Activated CD4-positive, alpha-beta T cell treated with anti-CD3 and anti-CD28 coated beads for 24 hours (primary cell): ENCODE data around the gene CEACAM6.
A peak's percentile ranks its signal among the peaks of the same experiment; 100 is the strongest.
"Not testable (repeated sequence)": the region's sequence is repeated elsewhere in the genome, so short reads cannot be mapped to it uniquely, and the experiment has no call there.

Experiments
- DNase-seq, 2 donors: peaks; one replicate each; pipeline ENCODE4 v3.0.0-alpha.2; 2020; ENCODE audit warnings: low read depth in 2 of 2

Gene CEACAM6

GRCh38 chr19:41755328-41755913, at the start of gene CEACAM6:
Gene CEACAM6 (plus strand): TSS chr19:41755530. CDS start chr19:41755639, 109 bp downstream.
- no peak for DNase-seq

DNA sequence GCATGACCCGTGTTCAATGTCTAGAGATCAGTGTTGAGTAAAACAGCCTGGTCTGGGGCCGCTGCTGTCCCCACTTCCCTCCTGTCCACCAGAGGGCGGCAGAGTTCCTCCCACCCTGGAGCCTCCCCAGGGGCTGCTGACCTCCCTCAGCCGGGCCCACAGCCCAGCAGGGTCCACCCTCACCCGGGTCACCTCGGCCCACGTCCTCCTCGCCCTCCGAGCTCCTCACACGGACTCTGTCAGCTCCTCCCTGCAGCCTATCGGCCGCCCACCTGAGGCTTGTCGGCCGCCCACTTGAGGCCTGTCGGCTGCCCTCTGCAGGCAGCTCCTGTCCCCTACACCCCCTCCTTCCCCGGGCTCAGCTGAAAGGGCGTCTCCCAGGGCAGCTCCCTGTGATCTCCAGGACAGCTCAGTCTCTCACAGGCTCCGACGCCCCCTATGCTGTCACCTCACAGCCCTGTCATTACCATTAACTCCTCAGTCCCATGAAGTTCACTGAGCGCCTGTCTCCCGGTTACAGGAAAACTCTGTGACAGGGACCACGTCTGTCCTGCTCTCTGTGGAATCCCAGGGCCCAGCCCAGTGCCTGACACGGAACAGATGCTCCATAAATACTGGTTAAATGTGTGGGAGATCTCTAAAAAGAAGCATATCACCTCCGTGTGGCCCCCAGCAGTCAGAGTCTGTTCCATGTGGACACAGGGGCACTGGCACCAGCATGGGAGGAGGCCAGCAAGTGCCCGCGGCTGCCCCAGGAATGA, 48.4 kb upstream of the CEACAM6 start:
- peak; percentile 56 to 64 for DNase-seq

GRCh38 chr19:41707502-41707812, 47.9 kb upstream of the CEACAM6 start:
- DNase-seq: no peak

- DNase-seq: no peak
Measured at GRCh38 chr19:41707871-41708371, 47.4 kb upstream of the CEACAM6 start.

DNA sequence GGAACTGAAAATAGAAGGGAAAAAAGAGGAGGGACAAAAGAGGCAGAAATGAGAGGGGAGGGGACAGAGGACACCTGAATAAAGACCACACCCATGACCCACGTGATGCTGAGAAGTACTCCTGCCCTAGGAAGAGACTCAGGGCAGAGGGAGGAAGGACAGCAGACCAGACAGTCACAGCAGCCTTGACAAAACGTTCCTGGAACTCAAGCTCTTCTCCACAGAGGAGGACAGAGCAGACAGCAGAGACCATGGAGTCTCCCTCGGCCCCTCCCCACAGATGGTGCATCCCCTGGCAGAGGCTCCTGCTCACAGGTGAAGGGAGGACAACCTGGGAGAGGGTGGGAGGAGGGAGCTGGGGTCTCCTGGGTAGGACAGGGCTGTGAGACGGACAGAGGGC, 46.8 kb upstream of the CEACAM6 start, which contains the start of gene CEACAM5:
CEACAM5 (plus strand) TSS at position 146 of the 400 bp plus-strand sequence; CDS start at position 252, 106 bp downstream.
- DNase-seq: no peak

GRCh38 chr19:41709516-41709915, 45.8 kb upstream of the CEACAM6 start:
- not testable (repeated sequence) for DNase-seq

GRCh38 chr19:41709951-41710645, 45.2 kb upstream of the CEACAM6 start:
- no peak for DNase-seq

DNA sequence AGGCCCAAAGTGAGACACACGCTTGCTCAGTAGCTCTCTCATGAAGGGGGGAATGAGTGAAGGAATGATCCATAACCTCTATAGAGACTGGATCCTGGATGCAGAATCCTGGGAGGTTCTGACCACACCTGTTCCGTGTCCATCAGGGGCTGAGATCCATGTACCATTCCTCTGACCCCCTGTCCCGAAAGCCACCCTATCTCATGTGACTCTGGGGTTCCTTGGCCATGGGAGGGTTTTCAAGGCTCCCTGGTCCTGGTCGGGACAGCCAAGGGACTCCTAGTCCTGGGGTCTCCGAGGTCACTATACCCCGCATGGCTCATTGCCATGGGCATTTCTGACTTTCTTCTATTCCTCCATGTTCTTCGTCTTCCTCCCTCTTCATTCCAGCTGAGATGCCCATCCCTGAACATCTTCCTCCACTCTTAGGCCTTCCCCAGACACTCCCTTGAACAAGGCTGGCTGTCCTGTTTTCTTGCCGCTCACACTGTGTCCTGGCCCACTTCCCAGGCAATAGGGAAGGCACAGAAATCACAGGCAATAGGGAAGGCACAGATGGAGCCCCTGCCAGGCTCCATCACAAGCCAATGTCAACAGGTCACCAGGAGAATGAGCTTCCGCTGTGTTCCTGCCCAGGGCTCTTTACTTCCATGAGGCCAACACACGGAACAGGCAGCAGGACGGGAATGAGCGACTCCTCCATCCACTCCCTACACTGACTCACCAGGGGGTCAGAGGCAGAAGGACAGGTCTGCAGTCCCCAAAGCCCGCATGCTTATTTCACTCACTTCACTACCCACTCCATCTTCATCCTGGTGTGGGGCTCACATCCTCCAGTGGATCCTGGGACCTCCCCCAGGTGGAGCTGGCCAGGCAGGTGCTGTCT, 43.7 kb upstream of the CEACAM6 start:
- DNase-seq: no peak

- no peak for DNase-seq
Measured at GRCh38 chr19:41714598-41714997, 40.7 kb upstream of the CEACAM6 start.

GRCh38 chr19:41718761-41719160, 36.6 kb upstream of the CEACAM6 start:
- DNase-seq: no peak

GRCh38 chr19:41720103-41720502, 35.2 kb upstream of the CEACAM6 start:
- DNase-seq: no peak

- DNase-seq: no peak
Measured at GRCh38 chr19:41726493-41726892, 28.8 kb upstream of the CEACAM6 start.

- no peak for DNase-seq
Measured at GRCh38 chr19:41734156-41734555, 21.2 kb upstream of the CEACAM6 start.

DNA sequence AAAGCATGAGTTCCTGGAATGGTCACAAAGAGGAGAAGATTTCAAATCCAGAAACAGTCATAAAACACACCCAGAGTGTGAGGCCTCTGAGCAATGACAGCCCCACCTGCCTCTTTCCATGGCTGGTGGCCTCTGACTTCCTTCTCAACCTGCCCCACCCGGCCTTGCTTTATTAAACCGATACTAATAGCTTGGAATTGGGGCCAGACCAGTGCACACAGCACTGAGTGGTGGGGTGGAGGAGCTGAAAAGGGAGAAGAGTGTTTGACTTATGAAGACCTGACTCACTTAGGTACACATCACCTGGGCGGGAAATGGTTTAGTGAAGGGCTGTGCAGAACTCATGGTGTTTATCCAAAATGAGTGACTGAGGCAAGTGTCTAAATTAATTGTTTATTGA, 20.7 kb upstream of the CEACAM6 start:
- no peak for DNase-seq

GRCh38 chr19:41735071-41735600, 20.2 kb upstream of the CEACAM6 start:
- DNase-seq: no peak

GRCh38 chr19:41739361-41739760, 16.0 kb upstream of the CEACAM6 start:
- no peak for DNase-seq

DNA sequence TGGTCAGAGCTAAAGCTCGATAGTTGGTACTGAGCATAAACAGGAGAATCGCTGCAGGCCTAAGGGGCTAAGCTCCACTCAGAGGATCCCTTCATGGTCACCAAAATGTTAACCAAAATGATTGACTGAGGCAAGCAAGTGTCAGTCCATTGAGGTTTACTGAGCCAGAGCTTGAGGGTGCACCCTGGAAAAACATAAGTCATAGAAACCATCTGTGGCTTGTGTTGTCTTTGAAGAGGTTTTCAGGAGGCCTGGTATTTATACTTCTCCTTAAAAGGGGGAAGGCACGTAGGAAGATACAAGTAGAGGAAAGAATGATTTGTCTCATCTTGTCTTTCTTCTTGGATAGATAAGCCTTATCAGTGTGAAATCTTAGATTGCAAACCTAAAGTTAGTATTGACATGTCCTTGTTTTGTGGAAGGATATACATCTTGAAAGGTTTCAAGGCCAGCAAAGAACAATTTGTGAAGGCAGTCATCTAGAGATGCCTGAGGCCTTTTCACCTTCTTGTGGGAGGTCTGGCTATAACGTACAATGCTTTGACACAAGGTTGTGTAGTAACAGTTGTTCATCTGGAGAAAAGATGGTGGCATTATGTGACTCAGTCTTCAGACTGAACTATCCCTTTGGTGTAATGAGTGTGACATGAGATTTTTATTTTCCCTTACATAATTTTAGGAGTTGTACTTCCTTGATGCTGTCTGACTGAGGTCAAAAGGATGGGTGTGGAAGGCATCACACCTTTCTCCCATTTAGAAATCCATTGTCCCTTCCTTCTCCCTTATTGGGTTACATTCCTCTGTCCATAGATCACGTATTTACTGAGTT, 14.7 kb upstream of the CEACAM6 start:
- no peak for DNase-seq

- DNase-seq: no peak
Measured at GRCh38 chr19:41741244-41741554, 14.1 kb upstream of the CEACAM6 start.

GRCh38 chr19:41744850-41745249, 10.5 kb upstream of the CEACAM6 start:
- DNase-seq: no peak

DNA sequence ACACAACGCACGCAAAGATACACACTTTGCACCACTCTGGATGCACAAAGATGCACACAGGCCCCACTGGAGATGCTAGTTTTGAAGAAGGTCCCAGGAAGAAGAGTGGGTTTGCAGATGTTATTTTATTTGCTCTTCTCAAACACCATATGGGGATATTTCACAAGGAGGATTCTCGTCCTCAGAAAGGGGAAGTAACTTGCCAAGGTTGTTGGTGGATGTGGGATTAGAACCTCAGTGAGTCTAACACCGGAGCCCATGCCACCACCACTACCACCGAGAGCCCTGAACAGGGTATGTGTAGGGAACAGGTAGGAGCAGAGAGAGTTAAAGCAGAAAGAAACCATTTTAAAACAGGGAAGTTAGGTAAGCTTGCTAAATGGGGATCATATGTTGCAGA, 9.6 kb upstream of the CEACAM6 start:
- DNase-seq: no peak
